Left ventricle myocardium superior (tissue), 1 donor: ENCODE results near the gene TSPAN6. TPM values are rescaled to one million over a fixed set of nuclear protein-coding genes. Genes with fewer than 3 reads are reported as not detected.

Experiments
- ATAC-seq: fragments of 200-7000 bp; cut with Tn5 transposase; one replicate; pipeline ENCODE4 v1.9.1; 2020; ENCODE audit warnings: mild to moderate bottlenecking, moderate library complexity
- DNase-seq: peaks from one replicate; pipeline ENCODE4 v3.0.0-alpha.2; 2020
- intact Hi-C: fragments of 100-400 bp; cut with micrococcal nuclease; formaldehyde crosslinking; loops from one replicate; pipeline ENCODE4 v1.11.0; 2022
- total RNA-seq: library from RNA; stranded (reverse); fragmentation: NEBNext Ultra II Directional; extraction: Animal tissue kit (Norgen Biotek cat#: 25700); gene quantifications from one replicate; pipeline ENCODE4 v1.2.1, GENCODE V29; 2021
- donor health status: DM: no; HTN: yes; CAD: no; lungs with severe emphysema.

The TSPAN6 gene
- total RNA-seq, 1 donor from 2014 or later = 4.8 TPM

GRCh38 chrX:100596601-100597000 is 40.0 kb downstream of the TSPAN6 start:
- ATAC-seq (no peak), DNase-seq (no peak)
- intact Hi-C loops = no loop called here

DNA sequence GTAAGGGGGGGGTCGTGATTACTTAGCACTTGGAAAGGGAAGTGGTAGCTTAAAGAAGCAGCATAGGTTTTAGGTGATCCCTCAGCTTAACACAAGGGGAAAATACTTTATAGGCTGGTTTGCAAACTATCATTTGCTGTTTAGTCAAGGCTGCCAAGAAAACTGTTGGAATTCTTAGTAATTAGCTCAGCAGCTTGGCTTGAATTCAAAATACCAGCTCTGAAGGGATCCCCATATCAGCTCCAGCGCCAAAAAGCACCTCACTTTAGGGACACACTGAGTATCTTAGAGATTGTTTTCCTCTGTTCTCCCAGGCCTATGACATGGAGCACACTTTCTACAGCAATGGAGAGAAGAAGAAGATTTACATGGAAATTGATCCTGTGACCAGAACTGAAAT is 43.0 kb downstream of the TSPAN6 start:
- DNase-seq = no peak
- no peak for ATAC-seq
- intact Hi-C loops = no loop called here

- ATAC-seq = no peak
Measured at GRCh38 chrX:100593126-100593525, 43.5 kb downstream of the TSPAN6 start.

DNA sequence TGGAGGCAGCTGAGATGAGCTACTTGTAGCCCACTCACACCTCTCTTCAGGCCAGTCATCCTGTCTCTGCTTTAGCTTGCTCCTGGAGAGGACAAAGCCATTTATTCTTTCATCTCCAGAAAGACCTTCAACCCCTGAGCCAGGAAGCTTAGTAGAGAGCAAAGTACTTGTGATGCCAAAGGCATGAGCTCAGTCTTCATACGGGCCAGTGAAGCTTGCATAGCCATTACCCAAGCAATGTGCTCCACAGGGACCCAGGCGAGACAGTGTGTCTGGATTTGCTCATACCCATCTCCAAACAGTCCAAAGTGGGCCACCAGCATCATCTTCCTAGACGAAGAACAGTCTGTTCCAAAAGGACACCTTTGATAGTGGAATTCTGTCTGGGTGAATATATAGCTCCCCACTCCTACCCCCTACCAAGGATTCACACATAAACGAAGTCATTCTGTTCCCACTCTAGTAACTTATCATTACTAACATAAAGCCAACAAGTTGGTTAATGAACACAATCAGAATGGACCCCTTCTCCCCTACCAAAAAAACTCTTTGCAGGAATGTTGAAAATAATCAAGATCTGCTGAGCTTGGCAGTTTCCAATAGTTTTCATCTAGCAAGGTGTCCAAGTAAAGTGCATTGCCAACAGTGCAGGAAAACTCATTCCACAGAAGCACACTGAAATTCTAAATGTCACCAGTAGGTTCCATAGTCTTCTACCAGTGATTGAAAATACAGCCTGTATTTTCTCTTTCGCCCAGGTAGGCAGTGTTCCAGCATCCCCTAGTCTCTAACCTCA is 45.2 kb downstream of the TSPAN6 start:
- intact Hi-C loops = no loop called here
- DNase-seq (no peak), ATAC-seq (no peak)

More at GRCh38 chrX:100593126-100593525, 43.5 kb downstream of the TSPAN6 start:
- intact Hi-C loops = no loop called here
- no peak for DNase-seq

GRCh38 chrX:100587861-100588260 is 48.7 kb downstream of the TSPAN6 start:
- DNase-seq (no peak), ATAC-seq (no peak)
- intact Hi-C loops = no loop called here

DNA sequence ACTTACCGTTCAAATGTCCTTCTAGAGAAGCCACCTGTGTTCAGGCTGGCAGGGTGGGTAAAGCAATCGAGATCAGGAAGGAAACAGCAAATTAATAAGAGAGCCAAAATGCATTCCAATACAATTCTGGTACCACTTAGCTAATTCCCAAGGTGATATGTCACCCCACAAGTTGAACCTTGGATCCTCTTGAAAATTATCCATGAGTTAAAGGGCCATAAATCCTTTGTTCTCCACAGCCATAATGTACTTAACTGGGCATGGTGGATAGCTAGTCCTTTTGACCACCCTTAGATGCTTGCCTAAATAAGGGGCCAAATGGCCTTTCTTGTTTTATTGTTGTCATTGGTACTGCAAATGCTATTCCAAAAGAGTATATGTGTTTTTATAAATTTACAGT is 49.9 kb downstream of the TSPAN6 start:
- DNase-seq (no peak), ATAC-seq (no peak)
- intact Hi-C loops = no loop called here

DNA sequence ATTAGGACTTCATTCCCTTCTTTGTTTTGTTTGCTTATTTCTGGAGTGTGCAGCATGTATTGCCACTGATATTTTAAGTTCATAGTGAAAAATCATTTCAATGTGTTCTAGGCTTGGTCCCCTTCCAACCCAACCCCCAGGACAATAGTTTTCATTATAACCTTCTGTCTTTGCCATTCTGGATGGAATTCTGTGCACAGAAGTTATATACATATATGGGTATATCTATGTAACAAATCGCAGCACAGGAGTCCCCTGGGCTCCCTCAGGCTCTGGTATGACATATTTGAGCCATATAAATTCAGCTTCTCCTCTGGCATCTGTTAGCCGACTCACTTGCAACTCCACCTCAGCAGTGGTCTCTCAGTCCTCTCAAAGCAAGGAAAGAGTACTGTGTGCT is 52.0 kb downstream of the TSPAN6 start, which contains the start of gene TNMD:
Gene TNMD, plus strand, starts transcription at position 326 of the 400 bp plus-strand sequence. CDS start 83 bp downstream, outside the sequence.
- DNase-seq (no peak), ATAC-seq (no peak)
- intact Hi-C loops = no loop called here

Other genes with a start within 250 kb of the TSPAN6 start
- gene PCDH19, start 226.5 kb downstream of the TSPAN6 start, total RNA-seq = 0.84 TPM
- gene TNMD, start 51.9 kb downstream of the TSPAN6 start, total RNA-seq = not detected
- gene SRPX2, start 7.4 kb upstream of the TSPAN6 start, total RNA-seq = 9.5 TPM
- gene SYTL4, start 95.3 kb upstream of the TSPAN6 start, total RNA-seq = 2.6 TPM
- 7.0 TPM for gene CSTF2, start 183.6 kb upstream of the TSPAN6 start, total RNA-seq
- gene NOX1, start 237.6 kb upstream of the TSPAN6 start, total RNA-seq = not detected